Prostate gland (tissue), 2 donors: ENCODE measurements around the gene PGAP6. TPM values are rescaled to one million over a fixed set of nuclear protein-coding genes. Genes with fewer than 3 reads are reported as not detected.

Experiments
- DNase-seq: peaks from one replicate; pipeline ENCODE4 v3.0.0-alpha.2; 2019; ENCODE audit warnings: low spot score
- H3K27ac ChIP-seq, 2 donors: fragments of 200-600 bp; sonication (generic); 2 replicates each; pipeline ENCODE4 v1.5.1; 2017 to 2019
- H3K27me3 ChIP-seq: fragments of 200-600 bp; sonication (generic); replicated peaks from 2 replicates; pipeline ENCODE4 v1.5.1; 2019; ENCODE audit not compliant: insufficient read depth
- H3K36me3 ChIP-seq, 2 donors: fragments of 200-600 bp; sonication (generic); 1 replicate in 1 of 2; 2 replicates in 1 of 2; pipeline versions ENCODE4 v1.5.1 to v1.8.1; 2017 to 2019
- H3K4me1 ChIP-seq: fragments of 200-600 bp; sonication (generic); replicated peaks from 2 replicates; pipeline ENCODE4 v1.5.1; 2019
- H3K4me3 ChIP-seq, 2 donors: fragments of 200-600 bp; sonication (generic); 2 replicates each; pipeline ENCODE4 v1.5.1; 2017 to 2019
- H3K9me3 ChIP-seq: fragments of 200-600 bp; sonication (generic); 2 replicates; pipeline ENCODE4 v1.5.1; 2017
- CTCF ChIP-seq, 4 experiments: fragments of 200-600 bp in 2 of 4; fragments of 450-650 bp in 2 of 4; sonication (generic) in 2 of 4; IDR thresholded peaks; 1 replicate in 3 of 4; 2 replicates in 1 of 4; pipeline ENCODE4 v1.5.1; 2016 to 2019; ENCODE audit warnings: antibody characterized with exemption in 4 of 4, mild to moderate bottlenecking in 2 of 4, moderate library complexity in 2 of 4
- POLR2A ChIP-seq: fragments of 450-650 bp; IDR thresholded peaks from one replicate; pipeline ENCODE4 v1.6.1; 2016; ENCODE audit warnings: antibody characterized with exemption, mild to moderate bottlenecking
- POLR2AphosphoS5 ChIP-seq: sonication (generic); formaldehyde crosslinking; IDR thresholded peaks from one replicate; pipeline ENCODE4 v1.6.1; 2017; ENCODE audit warnings: antibody characterized with exemption
- WGBS: methylation state at CpG from one replicate; pipeline ENCODE4 v1.1.5; 2018; 5-methylcytosine and 5-hydroxymethylcytosine counted together
- intact Hi-C: fragments of 100-400 bp; cut with DNase I; formaldehyde crosslinking; loops from one replicate; pipeline ENCODE4 v1.14.2; 2022
- total RNA-seq, 2 donors: library from RNA; depleted of rRNA; stranded (reverse); fragments of >200 nt; gene quantifications; one replicate each; pipeline ENCODE4 v1.1.0, GENCODE V29; 2016

Gene PGAP6
- total RNA-seq, 2 donors from 2014 or later: 36.8 to 207 TPM

- intact Hi-C loops: loop anchor here (5.0 kb wide), 1 partner anchor 254 kb away; no protein-coding TSS in a partner anchor
- WGBS: 88% methylated on average over 47 of the region's 47 CpGs
Observed at GRCh38 chr16:360698-361336, 21.0 kb downstream of the PGAP6 start.

GRCh38 chr16:359871-360697, 21.7 kb downstream of the PGAP6 start:
- Histone ChIP-seq H3K9me3 (no peaks in the 10 kb centered on the region), H3K4me3 (no peak overlapping the region), H3K36me3 (no peaks in the 10 kb centered on the region), H3K27ac (no peak overlapping the region), H3K27me3 (no peaks in the 10 kb centered on the region), H3K4me1 (no peaks in the 10 kb centered on the region)
- DNase-seq: no peak
- TF ChIP-seq CTCF (IDR thresholded peaks at IDR 0.05) (no peak), POLR2AphosphoS5 (no peak), POLR2A (no peak)
- intact Hi-C loops: loop anchor here (5.0 kb wide), 1 partner anchor 253 kb away; no protein-coding TSS in a partner anchor
- 87% methylated on average over 47 of the region's 47 CpGs for WGBS

More at GRCh38 chr16:360698-361336, 21.0 kb downstream of the PGAP6 start:
- Histone ChIP-seq H3K36me3 (no peaks in the 10 kb centered on the region), H3K4me1 (no peaks in the 10 kb centered on the region), H3K27me3 (no peaks in the 10 kb centered on the region), H3K4me3 (no peak overlapping the region), H3K27ac (no peak overlapping the region), H3K9me3 (no peaks in the 10 kb centered on the region)
- DNase-seq: no peak
- TF ChIP-seq POLR2AphosphoS5: no peak
- no peak for TF ChIP-seq CTCF (IDR thresholded peaks at IDR 0.05)
- TF ChIP-seq POLR2A: no peak

GRCh38 chr16:359067-359763, 22.6 kb downstream of the PGAP6 start:
- no peak overlapping the region for H3K27ac ChIP-seq
- H3K4me3 ChIP-seq: no peak overlapping the region
- TF ChIP-seq POLR2A (no peak), CTCF (IDR thresholded peaks at IDR 0.05) (no peak), POLR2AphosphoS5 (no peak)
- DNase-seq: no peak
- intact Hi-C loops: no loop called here
- no peaks in the 10 kb centered on the region for H3K36me3 ChIP-seq
- H3K27me3 ChIP-seq: no peaks in the 10 kb centered on the region
- 85% methylated on average over 17 of the region's 19 CpGs for WGBS
- H3K9me3 ChIP-seq: no peaks in the 10 kb centered on the region
- H3K4me1 ChIP-seq: no peaks in the 10 kb centered on the region

- TF ChIP-seq POLR2A: no peak
- TF ChIP-seq CTCF (IDR thresholded peaks at IDR 0.05): no peak
- H3K4me1 ChIP-seq: peaks cover under 1% of the 10 kb centered on the region
- H3K4me3 ChIP-seq: no peak overlapping the region
- no peaks in the 10 kb centered on the region for H3K9me3 ChIP-seq
- H3K36me3 ChIP-seq: no peaks in the 10 kb centered on the region
- DNase-seq: no peak
- intact Hi-C loops: no loop called here
- no peak overlapping the region for H3K27ac ChIP-seq
- no peaks in the 10 kb centered on the region for H3K27me3 ChIP-seq
- WGBS: 71% methylated on average over 12 of the region's 12 CpGs
Observed at GRCh38 chr16:356741-357140, 25.0 kb downstream of the PGAP6 start.
